B cell (primary cell): ENCODE results near the gene TRPM4.

Experiments
- EZH2 ChIP-seq: IDR thresholded peaks from 2 replicates; pipeline ENCODE4 v1.6.1; 2012; ENCODE audit warnings: borderline replicate concordance, low read depth, mild to moderate bottlenecking, moderate library complexity, low read length; ENCODE audit not compliant: insufficient read depth, poor library complexity, severe bottlenecking
- TF ChIP-seq, protein P1 (sequence below): fragments of 200-600 bp; IDR thresholded peaks from one replicate; pipeline ENCODE4 v1.8.0; 2022; ENCODE audit warnings: antibody characterized with exemption, mild to moderate bottlenecking

DNA sequence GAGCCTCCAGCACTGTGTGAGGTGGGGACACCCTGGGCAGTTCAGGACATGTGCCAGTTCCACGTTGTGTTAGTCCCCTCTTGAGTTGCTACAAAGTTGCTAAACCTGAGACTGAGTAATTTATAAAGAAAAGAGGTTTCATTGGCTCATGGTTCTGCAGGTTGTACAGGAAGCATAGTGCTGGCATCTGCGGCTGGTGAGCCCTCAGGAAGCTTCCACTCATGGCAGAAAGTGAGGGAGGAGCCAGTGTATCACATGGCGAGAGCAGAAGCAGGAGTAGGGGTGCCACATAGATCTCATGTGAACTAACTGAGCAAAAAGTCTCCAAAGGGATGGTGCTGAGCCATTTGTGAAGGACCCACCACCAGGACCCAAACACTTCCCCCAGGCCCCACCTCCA lies 33.2 kb downstream of the TRPM4 start:
- TF ChIP-seq, protein P1, sequence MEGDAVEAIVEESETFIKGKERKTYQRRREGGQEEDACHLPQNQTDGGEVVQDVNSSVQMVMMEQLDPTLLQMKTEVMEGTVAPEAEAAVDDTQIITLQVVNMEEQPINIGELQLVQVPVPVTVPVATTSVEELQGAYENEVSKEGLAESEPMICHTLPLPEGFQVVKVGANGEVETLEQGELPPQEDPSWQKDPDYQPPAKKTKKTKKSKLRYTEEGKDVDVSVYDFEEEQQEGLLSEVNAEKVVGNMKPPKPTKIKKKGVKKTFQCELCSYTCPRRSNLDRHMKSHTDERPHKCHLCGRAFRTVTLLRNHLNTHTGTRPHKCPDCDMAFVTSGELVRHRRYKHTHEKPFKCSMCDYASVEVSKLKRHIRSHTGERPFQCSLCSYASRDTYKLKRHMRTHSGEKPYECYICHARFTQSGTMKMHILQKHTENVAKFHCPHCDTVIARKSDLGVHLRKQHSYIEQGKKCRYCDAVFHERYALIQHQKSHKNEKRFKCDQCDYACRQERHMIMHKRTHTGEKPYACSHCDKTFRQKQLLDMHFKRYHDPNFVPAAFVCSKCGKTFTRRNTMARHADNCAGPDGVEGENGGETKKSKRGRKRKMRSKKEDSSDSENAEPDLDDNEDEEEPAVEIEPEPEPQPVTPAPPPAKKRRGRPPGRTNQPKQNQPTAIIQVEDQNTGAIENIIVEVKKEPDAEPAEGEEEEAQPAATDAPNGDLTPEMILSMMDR = no peak
- TF ChIP-seq EZH2 = no peak
